Esophagus squamous epithelium (tissue), 5 donors: ENCODE data around the gene FCHSD2. TPM values are rescaled to one million over a fixed set of nuclear protein-coding genes. Genes with fewer than 3 reads are reported as not detected.

Experiments used
- DNase-seq: peaks from one replicate; lab custom pipeline; 2025; lab: John Stamatoyannopoulos, UW
- H3K27ac ChIP-seq, 4 donors: fragments of 200-600 bp; sonication (generic); one replicate each; pipeline ENCODE4 v1.5.1; 2016 to 2019; ENCODE audit warnings: mild to moderate bottlenecking in 1 of 4
- H3K27me3 ChIP-seq, 4 donors: fragments of 200-600 bp; sonication (generic); 1 replicate in 3 of 4; 2 replicates in 1 of 4; pipeline versions ENCODE4 v1.5.1 to v1.6.0; 2017 to 2021; ENCODE audit warnings: antibody characterized with exemption in 1 of 4
- H3K36me3 ChIP-seq, 3 donors: fragments of 200-600 bp; sonication (generic); one replicate each; pipeline ENCODE4 v1.5.1; 2016 to 2019
- H3K4me1 ChIP-seq, 3 donors: fragments of 200-600 bp; sonication (generic); one replicate each; pipeline ENCODE4 v1.5.1; 2017 to 2019
- H3K4me3 ChIP-seq, 4 donors: fragments of 200-600 bp; sonication (generic); 1 replicate in 3 of 4; 2 replicates in 1 of 4; pipeline ENCODE4 v1.5.1; 2016 to 2019; ENCODE audit warnings: mild to moderate bottlenecking in 2 of 4, moderate library complexity in 1 of 4
- H3K9me3 ChIP-seq, 3 donors: fragments of 200-600 bp; sonication (generic); one replicate each; pipeline ENCODE4 v1.5.1; 2016 to 2019
- POLR2A ChIP-seq, 4 donors: fragments of 450-650 bp; IDR thresholded peaks; one replicate each; pipeline ENCODE4 v1.6.1; 2017; ENCODE audit warnings: antibody characterized with exemption in 4 of 4, mild to moderate bottlenecking in 4 of 4, moderate library complexity in 3 of 4
- WGBS, 2 donors: methylation state at CpG; one replicate each; pipeline ENCODE4 v1.1.5; 2018; 5-methylcytosine and 5-hydroxymethylcytosine counted together
- intact Hi-C: fragments of 100-400 bp; cut with DNase I; formaldehyde crosslinking; loops from one replicate; pipeline ENCODE4 v1.15.0; 2022
- total RNA-seq, 4 donors: library from RNA; depleted of rRNA; stranded (reverse); fragments of >200 nt; gene quantifications; one replicate each; pipeline ENCODE4 v1.1.0, GENCODE V29; 2016
- TF ChIP-seq, protein P1 (sequence below), 6 experiments: fragments of 450-650 bp in 4 of 6; fragments of 200-600 bp in 2 of 6; sonication (generic) in 2 of 6; IDR thresholded peaks; one replicate each; pipeline ENCODE4 v1.5.1; 2016 to 2019; ENCODE audit warnings: antibody characterized with exemption in 6 of 6, mild to moderate bottlenecking in 4 of 6, moderate library complexity in 4 of 6
- donor health status: DM: yes; HTN: yes; CAD: no.

The FCHSD2 gene
- total RNA-seq, 4 donors from 2014 or later, result 4.1 to 12.8 (median 6.8) TPM

DNA sequence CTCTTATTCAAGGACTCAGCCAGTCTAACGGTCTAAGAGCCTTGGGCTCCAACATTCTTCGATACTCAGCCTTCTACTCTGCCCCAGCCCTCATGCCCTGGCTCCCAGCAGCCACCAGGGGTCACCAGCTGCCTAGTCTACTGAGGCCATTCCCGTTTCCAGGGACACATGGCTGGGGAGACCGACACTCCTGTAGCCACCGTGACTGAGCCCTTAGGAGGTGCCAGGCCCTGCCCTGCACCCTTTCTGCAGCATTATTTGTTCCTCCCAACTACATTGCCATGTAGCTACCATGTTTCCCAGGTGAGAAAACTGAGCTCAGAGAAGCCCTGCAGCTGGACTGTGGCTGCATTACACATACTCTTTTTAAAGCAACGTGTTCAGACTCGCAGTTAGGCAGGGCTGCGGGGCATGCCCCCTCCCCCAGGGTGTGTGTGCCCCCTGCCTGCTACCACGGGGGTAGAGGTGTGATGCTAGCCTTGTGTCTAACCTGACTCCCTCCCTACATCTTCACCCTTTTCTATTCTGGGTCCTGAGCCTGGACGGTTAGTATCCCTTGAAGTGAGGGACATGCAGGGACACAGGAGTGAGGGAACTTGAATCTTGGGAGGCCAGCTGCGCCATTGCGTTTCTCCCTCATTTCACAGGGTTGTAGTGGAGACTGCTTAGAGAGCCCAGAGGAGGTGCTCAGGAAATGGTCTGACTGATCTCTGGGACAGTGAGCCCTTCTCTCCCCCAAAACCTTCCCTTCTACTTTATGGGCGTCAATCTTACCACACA is 310.4 kb downstream of the FCHSD2 start:
- H3K9me3 ChIP-seq, result no peaks in the 10 kb centered on the region
- TF ChIP-seq, protein P1, sequence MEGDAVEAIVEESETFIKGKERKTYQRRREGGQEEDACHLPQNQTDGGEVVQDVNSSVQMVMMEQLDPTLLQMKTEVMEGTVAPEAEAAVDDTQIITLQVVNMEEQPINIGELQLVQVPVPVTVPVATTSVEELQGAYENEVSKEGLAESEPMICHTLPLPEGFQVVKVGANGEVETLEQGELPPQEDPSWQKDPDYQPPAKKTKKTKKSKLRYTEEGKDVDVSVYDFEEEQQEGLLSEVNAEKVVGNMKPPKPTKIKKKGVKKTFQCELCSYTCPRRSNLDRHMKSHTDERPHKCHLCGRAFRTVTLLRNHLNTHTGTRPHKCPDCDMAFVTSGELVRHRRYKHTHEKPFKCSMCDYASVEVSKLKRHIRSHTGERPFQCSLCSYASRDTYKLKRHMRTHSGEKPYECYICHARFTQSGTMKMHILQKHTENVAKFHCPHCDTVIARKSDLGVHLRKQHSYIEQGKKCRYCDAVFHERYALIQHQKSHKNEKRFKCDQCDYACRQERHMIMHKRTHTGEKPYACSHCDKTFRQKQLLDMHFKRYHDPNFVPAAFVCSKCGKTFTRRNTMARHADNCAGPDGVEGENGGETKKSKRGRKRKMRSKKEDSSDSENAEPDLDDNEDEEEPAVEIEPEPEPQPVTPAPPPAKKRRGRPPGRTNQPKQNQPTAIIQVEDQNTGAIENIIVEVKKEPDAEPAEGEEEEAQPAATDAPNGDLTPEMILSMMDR (IDR thresholded peaks at IDR 0.05), result peak; percentile 79 to 97 (median 93)
- TF ChIP-seq POLR2A (IDR thresholded peaks at IDR 0.05), result no peak
- peaks cover 6 to 66% (median 31%) of the 10 kb centered on the region in 3 donors for H3K4me1 ChIP-seq
- intact Hi-C loops, result loop anchor here (5.0 kb wide), 1 partner anchor 346 kb away; no protein-coding TSS in a partner anchor
- peaks cover 0 to 39% (median 0%) of the 10 kb centered on the region in 3 donors for H3K36me3 ChIP-seq
- DNase-seq, result no peak
- no peaks in the 10 kb centered on the region for H3K27me3 ChIP-seq
- WGBS, 2 donors, result 32 to 47% methylated on average over 10 to 13 of the region's 13 CpGs
- peak overlapping the region in 2 of 4 donors; percentile 32 to 75 for H3K27ac ChIP-seq
- H3K4me3 ChIP-seq, result no peak overlapping the region

DNA sequence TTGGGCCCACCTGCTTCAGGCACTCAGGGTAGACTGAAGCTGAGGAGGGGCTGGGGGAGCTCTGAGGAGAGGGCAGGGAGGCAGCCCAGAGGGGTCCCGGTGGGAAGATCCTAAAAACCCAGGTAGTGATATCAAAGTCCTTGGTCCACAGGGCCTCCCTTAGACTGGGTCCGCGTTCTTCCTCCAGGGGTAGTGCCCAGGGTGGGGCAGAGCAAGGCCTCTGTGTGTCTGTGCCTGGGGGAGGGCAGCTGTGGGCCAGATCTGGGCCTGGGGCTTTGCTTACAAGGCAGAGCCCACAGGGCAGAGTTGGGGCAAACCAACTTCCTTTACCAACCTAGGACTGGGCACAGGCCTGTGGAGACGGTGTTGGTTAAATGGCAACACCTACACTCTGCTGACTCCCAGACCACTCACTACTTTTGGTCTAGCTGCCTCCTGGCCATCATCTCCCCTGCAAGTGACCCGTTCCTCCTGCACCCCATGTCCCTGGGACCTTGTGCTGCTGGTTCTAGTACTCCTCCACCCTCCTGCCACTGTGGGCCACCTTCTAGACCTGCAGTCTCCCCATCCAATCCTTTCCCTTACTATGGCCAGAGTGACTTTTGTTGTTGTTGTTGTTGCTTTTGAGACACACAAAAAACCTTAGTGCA is 312.1 kb downstream of the FCHSD2 start:
- Histone ChIP-seq H3K27me3 (no peaks in the 10 kb centered on the region), H3K27ac (no peak overlapping the region), H3K9me3 (no peaks in the 10 kb centered on the region), H3K4me1 (peaks cover 6 to 49% (median 31%) of the 10 kb centered on the region in 3 donors), H3K4me3 (no peak overlapping the region), H3K36me3 (peaks cover 0 to 56% (median 0%) of the 10 kb centered on the region in 3 donors)
- TF ChIP-seq, protein P1 (IDR thresholded peaks at IDR 0.05), result no peak
- TF ChIP-seq POLR2A (IDR thresholded peaks at IDR 0.05), result no peak
- WGBS, 2 donors, result 84 to 95% methylated on average over 2 to 3 of the region's 5 CpGs
- no peak for DNase-seq
- intact Hi-C loops, result loop anchor here (5.0 kb wide), 1 partner anchor 347 kb away; no protein-coding TSS in a partner anchor

DNA sequence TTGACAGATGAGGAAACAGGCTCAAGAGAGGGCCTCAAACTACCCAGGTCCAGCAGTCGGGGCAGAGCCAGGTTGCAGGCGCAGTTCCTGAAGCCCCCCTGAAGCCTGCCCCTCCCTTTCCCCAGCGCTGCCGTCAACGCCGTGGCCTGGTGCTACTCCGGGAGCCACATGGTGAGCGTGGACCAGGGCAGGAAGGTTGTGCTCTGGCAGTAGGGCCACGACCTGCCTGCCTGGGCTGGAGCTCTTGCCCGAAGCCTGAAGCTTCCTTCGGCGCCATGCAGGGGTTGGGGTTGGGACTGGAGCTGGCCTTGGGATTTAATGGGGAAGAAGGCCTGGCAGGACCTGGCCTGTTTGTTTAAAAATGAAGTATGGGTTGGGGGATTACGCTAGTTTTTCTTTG is 312.9 kb downstream of the FCHSD2 start:
- no peak for DNase-seq
- TF ChIP-seq, protein P1 (IDR thresholded peaks at IDR 0.05), result no peak
- TF ChIP-seq POLR2A (IDR thresholded peaks at IDR 0.05), result no peak
- 95% methylated on average over 4 to 7 of the region's 13 CpGs for WGBS, 2 donors
- H3K4me3 ChIP-seq, result no peak overlapping the region
- no peaks in the 10 kb centered on the region for H3K27me3 ChIP-seq
- H3K27ac ChIP-seq, result no peak overlapping the region
- intact Hi-C loops, result no loop called here
- H3K4me1 ChIP-seq, result peaks cover 6 to 41% (median 24%) of the 10 kb centered on the region in 3 donors
- H3K9me3 ChIP-seq, result no peaks in the 10 kb centered on the region
- peaks cover 0 to 64% (median 4%) of the 10 kb centered on the region in 3 donors for H3K36me3 ChIP-seq

DNA sequence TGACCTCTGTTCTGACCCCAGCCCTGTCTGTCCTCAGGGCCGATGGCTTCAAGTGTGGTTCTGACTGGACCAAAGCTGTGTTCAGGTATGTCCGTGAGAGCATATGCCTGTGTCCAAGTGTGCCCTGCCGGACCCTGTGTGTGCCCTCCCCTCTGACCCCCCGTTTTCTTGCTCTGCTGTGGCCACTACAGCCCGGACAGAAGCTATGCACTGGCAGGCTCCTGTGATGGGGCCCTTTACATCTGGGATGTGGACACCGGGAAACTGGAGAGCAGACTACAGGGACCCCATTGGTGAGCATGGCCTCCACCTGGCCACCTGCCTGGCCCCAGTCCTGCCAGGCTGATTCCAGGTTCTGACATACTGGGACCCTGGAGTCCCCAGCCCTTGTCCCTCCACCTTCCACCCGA is 313.4 kb downstream of the FCHSD2 start:
- TF ChIP-seq POLR2A (IDR thresholded peaks at IDR 0.05), result no peak
- TF ChIP-seq, protein P1 (IDR thresholded peaks at IDR 0.05), result no peak
- no peaks in the 10 kb centered on the region for H3K9me3 ChIP-seq
- WGBS, 2 donors, result 100% methylated on average over 4 of the region's 7 CpGs; no CpG with 5 or more reads in 1 of the 2 donors
- peaks cover 0 to 69% (median 4%) of the 10 kb centered on the region in 3 donors for H3K36me3 ChIP-seq
- H3K27ac ChIP-seq, result peak overlapping the region in 2 of 4 donors; percentile 44 to 63
- peaks cover 6 to 36% (median 22%) of the 10 kb centered on the region in 3 donors for H3K4me1 ChIP-seq
- intact Hi-C loops, result no loop called here
- no peak overlapping the region for H3K4me3 ChIP-seq
- H3K27me3 ChIP-seq, result no peaks in the 10 kb centered on the region
- DNase-seq, result no peak
